Urothelium cell line (cell line): ENCODE measurements around the gene PSMD3.
A peak's percentile ranks its signal among the peaks of the same experiment; 100 is the strongest.
"Not testable (repeated sequence)": the region's sequence is repeated elsewhere in the genome, so short reads cannot be mapped to it uniquely, and the experiment has no call there.

Experiments
- DNase-seq: peaks from one replicate; pipeline ENCODE4 v3.0.0; 2011; ENCODE audit warnings: low spot score, mixed read lengths
- FAIRE-seq: peaks from 2 replicates; lab custom pipeline; 2011; peaks lifted over from hg19 to GRCh38; lab: Jason Lieb, UNC

The PSMD3 gene

DNA sequence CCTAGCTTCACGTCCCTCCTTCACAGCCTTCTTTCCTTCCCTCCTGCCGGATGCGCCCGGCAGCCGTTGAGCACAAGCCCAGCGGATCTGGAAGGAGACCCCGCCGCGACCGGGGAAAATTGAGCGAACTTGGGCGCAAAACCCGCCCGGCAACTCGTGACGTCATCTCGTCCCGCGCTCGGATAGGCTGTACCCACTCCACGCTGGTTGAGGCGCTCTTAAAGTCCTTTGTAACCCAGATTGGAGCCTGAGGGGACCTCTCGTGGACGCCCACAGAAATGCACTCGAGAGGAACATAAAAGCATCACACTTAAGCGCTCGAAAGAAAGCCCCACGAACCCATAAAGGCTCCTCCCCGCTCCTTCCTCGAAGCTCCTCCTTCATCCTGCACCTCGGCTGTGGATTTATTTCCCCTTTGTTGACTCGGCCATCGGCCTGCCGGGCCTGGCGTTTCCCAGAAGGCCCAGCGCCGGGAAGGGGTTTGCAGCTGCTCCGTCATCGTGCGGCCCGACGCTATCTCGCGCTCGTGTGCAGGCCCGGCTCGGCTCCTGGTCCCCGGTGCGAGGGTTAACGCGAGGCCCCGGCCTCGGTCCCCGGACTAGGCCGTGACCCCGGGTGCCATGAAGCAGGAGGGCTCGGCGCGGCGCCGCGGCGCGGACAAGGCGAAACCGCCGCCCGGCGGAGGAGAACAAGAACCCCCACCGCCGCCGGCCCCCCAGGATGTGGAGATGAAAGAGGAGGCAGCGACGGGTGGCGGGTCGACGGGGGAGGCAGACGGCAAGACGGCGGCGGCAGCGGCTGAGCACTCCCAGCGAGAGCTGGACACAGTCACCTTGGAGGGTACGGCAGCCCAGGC lies at the start of gene PSMD3:
PSMD3 (plus strand) TSS at position 457 of the 856 bp plus-strand sequence; CDS start at position 621, 164 bp downstream.
- peak; percentile 40 for FAIRE-seq
- DNase-seq = peak; percentile 96

DNA sequence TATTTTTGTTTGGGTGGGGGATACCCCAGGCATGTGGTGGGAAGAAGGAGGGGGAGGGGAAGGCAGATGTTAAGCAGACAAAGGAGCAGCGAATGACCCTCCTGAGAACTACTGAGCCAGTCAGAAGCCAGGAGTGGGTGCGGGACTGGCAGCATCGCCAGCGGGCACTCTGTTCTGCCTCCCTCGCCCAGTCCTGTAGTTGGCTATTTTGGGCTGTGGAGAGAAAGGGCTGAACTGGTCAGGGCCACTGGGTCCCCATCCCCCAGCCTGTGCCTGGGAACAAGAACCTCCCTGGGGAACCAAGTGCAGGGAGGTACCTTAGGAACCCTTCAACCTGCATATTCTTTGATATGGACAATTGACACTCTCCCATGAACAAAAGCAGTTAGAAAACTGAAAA lies 46.7 kb upstream of the PSMD3 start:
- DNase-seq (no peak), FAIRE-seq (no peak)

DNA sequence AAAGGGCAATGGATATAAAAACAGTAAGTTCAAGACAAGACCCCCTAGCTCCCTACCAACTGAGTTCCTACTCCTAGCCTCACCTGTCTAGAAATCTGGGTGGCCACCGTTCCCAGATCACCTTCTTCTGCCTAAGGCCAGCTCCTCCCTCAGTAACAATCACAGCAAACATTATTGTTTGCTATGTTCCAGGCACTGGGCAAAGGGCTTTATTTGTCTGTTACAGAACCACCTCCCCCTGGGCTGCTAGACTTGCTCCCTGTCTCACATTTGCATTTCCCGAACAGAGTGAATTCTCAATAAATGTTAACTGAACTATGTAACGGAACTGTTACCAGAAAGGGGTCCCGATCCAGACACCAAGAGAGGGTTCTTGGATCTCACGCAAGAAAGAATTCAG lies 46.3 kb upstream of the PSMD3 start:
- no peak for FAIRE-seq
- DNase-seq = no peak

DNA sequence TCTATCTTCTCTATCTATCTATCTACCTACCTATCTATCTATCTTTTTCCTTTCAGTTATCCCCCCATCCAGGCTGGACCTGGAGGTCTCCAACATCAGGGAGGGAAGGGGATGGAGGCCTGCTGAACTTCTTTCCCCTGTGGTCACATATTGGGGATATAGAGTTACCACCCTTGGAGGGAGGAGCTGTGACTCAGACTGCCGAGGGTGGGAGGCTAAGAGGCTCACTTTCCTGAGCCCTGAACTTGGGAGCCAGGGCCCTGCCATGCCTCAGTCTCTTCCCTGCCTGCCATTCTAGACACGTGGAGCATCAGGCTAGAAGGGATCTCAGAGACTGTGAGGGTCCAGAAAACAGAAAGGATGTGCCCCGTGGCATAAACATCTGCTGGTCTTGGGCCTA lies 44.7 kb upstream of the PSMD3 start:
- no peak for DNase-seq
- FAIRE-seq = no peak

DNA sequence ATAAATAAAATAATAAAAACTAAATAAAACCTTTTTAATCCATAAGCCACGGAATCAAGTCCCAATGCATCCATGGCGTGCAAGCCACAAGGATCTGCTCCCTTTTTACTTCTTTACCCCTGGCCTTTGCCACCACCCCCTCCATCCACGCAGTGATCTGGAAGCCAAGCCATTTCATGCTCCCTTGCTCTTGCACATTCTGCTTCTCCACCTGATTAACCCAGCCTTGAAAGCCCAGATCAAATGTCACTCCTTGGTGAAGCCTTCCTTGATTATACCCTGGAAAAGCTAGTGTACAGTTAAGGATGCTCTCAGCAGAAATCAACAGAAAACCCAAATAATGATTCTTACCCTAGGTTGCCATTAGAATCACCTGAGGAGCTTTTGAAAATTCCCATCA lies 43.2 kb upstream of the PSMD3 start:
- DNase-seq (no peak), FAIRE-seq (no peak)

DNA sequence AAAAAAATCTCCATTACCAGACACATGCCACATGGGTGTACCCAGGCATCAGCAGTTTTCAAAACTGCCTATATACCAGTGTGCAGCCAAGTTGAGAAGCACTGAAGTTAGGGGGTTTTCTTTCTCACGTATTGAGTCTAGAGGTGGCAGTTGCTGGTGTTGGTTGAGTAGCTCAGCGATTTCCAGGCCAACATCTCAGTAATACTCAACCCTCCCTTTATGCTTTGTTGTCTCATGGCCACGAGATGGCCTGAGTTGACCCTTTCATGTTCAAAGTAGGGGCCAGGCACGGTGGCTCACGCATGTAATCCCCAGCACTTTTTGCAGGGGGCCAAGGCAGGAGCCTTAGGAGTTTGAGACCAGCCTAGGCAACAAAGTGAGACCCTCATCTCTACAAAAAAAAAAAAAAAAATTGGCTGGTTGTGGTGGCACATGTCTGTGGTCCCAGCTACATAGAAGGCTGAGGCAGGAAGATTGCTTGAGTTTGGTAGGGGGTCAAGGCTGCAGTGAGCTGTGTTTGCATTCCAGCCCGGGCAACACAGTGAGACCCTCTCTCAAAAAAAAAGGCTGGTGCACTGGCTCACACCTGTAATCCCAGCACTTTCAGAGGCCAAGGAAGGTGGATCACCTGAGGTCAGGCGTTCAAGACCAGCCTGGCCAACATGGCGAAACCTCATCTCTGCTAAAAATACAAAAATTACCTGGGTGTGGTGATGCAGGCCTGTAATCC lies 42.3 kb upstream of the PSMD3 start:
- FAIRE-seq (no peak), DNase-seq (no peak)

DNA sequence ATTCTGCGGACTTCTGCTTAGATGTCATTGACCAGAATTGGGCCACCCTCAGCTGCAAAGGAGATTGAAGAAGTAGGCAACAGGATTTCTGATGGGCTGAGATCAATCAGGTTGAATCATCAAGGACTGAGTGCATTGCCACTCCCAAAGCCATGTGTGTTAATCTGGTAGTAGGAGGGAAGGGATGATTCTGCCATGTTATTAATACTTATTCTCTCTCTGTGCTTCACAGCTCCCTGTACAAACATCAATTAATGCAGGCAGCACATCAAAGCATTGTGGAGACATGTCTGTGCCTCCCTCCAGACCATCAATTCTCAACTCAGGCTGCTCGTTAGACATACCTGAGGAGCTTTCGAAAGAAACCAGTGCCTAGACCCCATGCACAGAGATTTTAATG lies 41.5 kb upstream of the PSMD3 start:
- no peak for DNase-seq

DNA sequence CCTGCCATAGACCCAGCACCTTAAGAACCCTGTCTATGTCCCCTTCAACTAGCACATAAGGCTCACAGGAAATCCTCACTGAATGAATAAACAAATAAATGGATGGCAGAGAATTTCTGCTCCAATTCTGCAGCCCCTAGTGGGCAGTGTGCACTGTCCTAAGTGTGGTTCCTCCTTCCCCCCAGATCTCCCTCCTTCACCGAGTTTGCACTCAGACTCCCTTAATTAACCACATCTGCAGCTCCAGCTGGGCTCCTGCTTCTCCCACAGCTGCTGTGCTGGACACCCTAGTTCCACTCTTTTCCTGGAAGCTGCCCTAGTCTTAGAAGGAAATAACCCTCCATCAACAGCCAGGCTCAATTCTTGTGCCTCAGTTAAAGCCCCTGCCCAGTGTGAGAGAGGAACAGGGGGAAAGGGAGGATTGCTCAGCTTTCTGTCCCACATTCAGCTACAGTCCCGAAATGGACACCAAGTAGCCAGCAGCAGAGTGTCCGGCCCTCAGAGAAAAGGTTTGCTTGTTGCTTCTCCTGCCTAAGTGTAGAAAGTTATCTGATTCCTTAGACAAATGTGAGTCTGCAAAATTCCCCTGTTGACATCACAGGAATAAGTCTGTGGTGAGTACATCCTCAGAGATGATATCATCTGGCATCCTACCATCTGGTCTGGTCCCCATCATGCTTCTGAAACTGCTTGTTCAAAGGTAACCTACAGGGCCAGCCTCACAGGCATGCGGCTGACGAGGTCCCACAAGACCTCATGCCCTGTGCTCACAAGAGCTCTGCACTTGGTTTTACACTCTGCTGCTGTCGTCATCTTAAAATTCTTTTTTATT lies 40.8 kb upstream of the PSMD3 start:
- FAIRE-seq (no peak), DNase-seq (peak; percentile 59)

More for the DNA sequence above, 41.5 kb upstream of the PSMD3 start:
- no peak for FAIRE-seq

DNA sequence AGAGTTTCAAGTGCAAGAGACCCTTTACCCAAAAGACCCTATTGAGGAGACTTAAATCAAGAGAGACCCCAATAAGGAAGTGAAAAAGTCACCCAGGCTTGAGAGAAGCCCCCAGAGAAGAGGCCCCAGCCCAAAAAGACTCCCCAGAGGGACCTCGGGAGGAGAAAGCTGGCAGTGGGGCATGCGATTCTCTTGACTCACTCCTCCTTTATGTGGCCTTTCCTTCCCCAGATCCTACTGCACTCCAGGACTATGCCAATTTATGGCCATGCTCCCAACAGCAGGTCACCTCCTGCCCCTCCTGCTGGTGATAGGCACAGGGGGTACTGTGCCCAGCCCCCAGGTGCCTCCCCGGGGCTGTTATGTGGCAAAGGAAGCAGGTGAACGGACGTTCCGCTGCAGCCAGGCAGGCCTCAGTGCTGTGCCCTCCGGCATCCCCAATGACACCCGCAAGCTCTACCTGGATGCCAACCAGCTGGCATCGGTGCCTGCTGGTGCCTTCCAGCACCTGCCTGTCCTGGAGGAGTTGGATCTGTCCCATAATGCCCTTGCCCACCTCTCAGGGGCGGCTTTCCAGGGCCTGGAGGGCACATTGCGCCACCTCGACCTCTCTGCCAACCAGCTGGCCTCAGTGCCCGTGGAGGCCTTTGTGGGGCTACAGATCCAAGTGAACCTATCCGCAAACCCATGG lies 36.8 kb upstream of the PSMD3 start:
- FAIRE-seq (no peak), DNase-seq (no peak)

DNA sequence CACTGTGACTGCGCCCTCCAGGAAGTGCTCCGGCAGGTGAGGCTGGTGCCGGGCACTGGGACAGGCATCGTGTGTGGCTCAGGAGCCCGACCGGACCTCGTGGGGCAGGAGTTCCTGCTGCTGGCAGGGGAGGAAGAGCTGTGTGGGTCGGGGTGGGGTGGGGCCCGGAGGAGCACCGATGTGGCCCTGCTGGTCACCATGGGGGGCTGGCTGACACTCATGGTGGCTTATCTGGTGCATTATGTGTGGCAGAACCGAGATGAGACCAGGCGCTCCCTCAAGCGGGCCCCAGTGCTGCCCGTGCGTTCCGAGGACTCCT lies 36.3 kb upstream of the PSMD3 start:
- DNase-seq (no peak), FAIRE-seq (no peak)

DNA sequence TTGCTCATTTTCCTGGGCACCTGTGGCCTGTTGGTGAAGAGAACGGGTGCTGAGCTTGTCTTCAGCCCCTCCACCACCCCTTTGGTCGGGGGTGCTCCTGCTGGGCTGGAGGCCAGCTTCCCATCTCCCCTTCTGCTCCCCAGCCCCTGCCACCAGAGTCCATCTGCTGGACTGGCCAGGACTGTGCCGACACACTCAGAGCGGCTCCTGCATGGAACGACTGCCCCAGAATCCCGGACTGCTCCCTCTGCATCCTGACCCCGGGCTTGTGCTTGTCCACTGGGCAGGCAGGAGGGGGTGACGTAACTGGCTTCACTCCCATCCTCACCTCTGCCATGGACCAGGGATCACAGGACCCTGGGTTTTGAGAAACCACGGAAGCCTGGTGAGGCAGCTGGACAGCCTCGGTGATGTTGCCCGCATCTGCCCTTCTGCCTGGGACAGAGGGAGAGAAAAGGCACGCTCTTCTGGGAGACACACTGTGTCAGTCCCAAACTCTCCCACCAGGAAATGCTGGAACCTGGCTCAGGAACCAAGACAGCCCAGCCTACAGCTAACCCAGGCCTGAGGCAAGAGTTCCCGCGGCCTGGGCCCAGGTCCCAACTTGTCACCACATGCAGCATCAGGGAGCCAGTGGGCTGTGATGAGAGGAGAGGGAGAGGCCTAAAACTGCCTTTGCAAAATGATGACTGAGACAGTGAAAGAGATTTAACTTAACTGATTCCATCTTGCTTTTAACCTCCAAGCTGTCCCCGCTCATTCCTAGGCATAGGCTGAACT lies 33.9 kb upstream of the PSMD3 start:
- no peak for DNase-seq
- FAIRE-seq = peak; percentile 55

DNA sequence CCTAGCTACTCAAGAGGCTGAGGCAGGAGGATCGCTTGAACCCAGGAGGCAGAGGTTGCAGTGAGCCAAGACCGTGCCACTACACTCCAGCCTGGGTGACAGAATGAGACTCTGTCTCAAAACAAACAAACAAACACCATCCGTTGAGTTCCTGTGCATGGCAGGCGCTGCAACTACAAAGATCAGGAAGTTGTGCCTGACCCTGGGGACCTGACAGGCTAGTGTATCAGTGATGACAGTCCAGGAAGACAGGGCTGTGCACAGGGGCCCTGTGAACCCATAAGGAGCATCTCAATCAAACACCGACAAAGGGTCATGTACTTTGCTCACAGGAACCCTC lies 32.1 kb upstream of the PSMD3 start:
- not testable (repeated sequence) for FAIRE-seq

DNA sequence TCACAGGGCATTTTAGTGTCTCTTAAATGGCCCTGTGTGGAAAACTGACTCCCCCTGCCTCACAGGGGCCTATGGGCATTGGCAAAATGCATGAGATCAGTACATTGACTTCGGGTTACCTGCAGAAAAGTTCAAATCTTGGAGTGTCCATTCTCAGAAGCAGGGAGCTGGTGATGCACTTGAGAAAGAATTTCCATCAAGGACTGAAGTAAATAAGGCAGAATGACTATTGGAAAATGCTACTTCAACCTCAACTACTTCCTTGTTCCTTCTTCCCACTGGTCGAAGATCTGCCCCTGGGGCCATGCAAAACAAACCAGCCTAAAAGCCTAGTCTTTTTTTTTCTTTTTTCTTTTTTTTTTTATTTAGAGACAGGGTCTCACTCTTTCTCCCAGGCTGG lies 31.6 kb upstream of the PSMD3 start:
- DNase-seq = no peak
- FAIRE-seq = no peak

More for the DNA sequence above, 32.1 kb upstream of the PSMD3 start:
- not testable (repeated sequence) for DNase-seq

DNA sequence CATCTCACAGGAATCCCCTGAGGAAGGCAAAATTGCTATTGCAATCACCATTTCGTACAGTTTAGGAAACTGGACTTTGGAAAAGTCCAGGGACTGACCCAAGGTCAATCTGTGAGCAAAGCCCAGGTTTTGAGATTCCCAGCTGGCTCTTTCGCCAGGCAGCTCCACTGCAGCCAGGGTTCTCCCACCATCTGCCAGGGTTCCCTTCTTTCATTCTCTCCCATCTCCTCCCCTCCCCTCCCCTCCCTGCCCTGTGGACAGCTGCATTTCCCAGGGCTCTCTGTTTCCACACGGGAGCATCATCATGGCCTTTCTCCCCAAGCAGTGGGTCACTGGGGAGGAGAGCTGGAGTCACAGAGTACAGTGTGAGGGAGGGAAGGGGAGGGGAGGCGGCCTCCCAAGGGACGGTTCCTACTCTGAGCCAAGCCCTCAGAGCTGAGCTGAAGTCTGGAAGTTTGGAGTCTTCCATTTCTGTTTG lies 29.7 kb upstream of the PSMD3 start:
- no peak for DNase-seq

DNA sequence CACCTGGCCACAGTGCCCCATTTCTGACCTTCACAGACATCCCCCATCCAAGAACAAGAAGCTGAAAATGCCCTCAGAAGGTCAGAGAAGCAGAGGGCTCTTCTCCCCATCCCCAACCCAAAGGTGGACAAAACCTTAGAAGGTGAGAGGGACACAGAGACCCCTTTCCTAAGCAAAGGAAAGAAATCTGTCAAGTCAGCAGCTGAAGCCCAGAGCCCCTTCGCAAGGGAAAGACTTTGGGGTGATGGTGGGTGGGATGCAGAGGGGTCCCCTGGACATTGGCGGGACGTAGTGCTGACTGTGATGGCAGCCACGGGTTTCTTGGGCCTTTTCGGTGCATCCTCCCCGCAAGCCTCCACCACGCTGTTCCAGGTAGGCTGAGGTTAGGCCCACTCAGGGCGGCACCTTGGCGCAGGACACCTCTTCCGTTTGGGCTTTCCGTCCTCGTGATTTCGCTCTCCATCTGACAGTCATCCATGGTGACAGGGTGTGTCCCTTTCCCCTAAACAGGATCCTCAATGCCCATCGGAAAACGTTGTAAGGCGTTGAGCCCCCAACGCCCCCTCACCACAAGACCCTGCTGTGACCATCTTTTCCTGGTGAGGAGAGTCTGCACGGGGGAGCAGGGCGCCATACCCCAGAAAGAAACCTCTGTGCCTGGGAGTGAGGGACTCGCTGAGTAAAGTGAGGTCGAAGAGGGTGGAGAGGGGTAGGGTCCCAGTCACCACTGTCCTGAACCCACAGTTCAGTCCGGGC lies 28.5 kb upstream of the PSMD3 start:
- FAIRE-seq (peak; percentile 37), DNase-seq (no peak)

More for the DNA sequence above, 29.7 kb upstream of the PSMD3 start:
- FAIRE-seq = no peak

DNA sequence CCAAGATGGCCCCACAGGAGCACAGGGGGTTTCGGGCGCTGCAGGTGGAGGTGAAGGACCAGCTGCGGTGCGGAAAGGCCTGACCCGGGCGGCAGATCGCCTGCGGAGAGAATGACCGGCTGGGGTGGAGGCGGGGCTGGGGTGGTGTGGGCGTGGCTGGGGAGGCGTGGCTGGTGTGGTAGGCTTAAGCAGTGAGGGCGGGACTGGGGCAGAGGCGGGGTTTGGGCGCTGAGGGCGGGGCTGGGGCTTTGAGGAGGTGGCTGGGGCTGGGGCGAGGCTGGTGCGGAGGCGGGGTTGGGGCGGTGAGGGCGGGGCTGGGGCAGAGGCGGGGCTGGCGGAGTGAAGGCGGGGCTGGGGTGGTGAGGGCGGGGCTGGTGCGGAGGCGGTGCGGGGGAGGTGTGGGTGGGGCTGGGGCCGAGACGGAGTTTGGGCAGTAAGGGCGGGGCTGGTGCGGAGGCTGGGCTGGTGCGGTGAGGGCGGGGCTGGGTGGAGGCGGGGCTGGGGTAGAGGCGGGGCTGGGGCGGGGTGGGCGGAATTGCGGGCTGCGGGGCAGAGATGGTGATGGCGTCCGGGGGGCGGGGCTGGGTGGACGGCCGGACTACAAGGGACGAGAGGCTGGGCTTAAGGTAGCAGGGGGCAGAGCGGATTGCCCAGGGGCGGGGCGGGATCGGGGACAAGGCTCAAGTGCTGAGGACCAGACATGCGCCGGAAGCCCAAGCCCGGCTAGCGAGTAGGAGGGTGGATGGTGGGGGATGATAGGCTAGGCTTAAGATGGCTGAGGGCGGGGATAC lies 27.7 kb upstream of the PSMD3 start:
- FAIRE-seq (peak; percentile 63), DNase-seq (peak; percentile 93)

DNA sequence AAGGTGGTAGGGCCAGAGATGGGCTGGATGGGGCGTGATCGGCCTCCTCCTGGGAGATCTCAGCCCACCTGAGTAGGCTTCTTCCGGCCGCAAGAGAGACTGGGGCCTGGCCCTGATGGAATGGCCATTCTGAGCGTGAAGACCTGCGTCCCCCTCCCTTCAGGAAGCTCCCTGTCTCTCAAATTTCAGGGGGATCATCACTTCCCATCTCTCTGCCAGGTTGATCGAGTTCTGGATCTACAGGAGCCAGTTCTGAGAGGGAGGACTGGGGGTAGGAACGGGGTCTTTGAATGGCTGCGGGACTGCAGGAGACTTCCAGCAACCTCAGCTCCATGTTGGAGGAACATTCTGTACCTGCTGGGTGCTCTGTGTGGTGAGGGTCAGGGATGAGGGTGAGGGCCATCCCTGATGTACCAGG lies 27.1 kb upstream of the PSMD3 start:
- FAIRE-seq = no peak

DNA sequence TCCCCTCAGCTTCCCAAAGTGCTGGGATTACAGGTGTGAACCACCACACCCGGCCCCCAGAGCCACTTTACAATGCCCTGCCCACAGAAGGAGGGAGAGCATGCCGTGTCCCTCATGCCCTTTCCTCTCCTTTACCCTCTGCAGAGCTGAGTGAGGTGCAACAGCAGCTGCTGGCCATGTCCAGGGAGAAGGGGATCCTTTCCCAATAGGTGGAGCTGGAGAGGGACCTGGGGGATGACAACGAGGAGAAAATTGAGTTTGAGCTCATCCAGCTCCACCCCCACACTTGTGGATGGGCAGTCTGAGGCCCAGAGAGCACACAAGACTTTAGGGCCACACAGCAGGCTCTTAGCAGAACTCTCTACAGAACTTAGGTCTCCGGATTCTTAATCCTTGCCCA lies 25.7 kb upstream of the PSMD3 start:
- FAIRE-seq (no peak), DNase-seq (no peak)

More for the DNA sequence above, 27.1 kb upstream of the PSMD3 start:
- DNase-seq = no peak
